G401 (cell line): Measurements from ENCODE around the gene KLC1. TPM values are rescaled to one million over a fixed set of nuclear protein-coding genes. Genes with fewer than 3 reads are reported as not detected.
A peak's percentile ranks its signal among the peaks of the same experiment; 100 is the strongest.

ENCODE experiments used
- DNase-seq: peaks from one replicate; pipeline ENCODE4 v3.0.0-alpha.2; 2015; ENCODE audit warnings: low spot score
- in situ Hi-C: cut with HindIII; loops from 2 replicates; pipeline ENCODE4 v1.10.0; 2016; ENCODE audit warnings: low sequenced_read_pairs, mixed read lengths
- total RNA-seq: library from RNA; depleted of rRNA; stranded (reverse); fragments of >200 nt; shearing (Covaris generic); gene quantifications from 2 replicates; pipeline ENCODE4 v1.2.3, GENCODE V29; 2014

KLC1 gene
- total RNA-seq, 1 experiment from 2014 or later, result 184 TPM

DNA sequence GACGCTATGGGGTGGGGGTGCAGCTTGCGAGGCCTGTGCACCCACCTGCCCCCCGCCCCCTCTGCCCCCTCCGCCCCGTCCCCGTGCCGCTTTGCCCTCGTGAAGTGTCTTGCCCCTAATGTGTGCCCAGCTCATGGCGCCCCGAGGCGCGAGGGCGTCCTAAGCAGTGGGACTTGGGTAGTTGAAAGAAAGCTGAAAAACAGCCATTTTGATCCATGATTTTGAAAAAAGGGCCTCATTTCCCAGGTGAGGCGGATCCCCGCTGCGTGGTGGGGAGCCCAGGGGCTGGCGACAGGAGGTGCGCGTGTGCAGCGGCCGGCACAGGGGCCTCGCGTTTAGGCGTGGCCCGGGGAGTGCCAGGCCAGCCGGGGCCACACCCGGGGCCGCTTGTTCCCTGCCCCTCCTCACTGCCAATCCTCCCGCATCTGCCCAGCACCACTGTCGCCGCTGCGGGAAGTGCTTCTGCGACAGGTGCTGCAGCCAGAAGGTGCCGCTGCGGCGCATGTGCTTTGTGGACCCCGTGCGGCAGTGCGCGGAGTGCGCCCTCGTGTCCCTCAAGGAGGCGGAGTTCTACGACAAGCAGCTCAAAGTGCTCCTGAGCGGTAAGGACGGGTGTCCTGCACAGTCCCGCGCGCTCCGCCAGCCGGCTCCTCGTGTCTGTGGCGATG is 98.4 kb downstream of the KLC1 start:
- in situ Hi-C loops, result no loop called here
- DNase-seq, result no peak

DNA sequence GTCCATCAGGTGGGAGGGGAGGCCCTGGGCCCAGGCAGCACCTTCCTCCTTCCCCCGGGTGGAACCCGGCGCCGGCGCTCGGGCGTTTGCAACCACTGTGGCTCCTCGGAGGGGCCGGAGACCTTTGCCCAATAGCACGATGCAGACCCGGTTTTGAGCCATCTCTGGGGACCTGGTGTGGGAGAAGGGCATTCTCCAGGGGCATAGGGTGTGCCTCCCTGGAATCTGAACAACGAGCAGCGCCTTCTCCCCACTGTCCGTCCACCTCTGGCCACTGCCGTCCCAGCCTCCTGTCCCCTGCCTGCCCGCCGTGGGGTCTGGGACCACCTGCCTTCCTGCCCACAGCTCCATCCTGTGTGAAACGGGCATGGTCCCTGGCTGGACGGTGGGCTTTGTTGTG is 99.1 kb downstream of the KLC1 start:
- DNase-seq, result no peak
- in situ Hi-C loops, result no loop called here

DNA sequence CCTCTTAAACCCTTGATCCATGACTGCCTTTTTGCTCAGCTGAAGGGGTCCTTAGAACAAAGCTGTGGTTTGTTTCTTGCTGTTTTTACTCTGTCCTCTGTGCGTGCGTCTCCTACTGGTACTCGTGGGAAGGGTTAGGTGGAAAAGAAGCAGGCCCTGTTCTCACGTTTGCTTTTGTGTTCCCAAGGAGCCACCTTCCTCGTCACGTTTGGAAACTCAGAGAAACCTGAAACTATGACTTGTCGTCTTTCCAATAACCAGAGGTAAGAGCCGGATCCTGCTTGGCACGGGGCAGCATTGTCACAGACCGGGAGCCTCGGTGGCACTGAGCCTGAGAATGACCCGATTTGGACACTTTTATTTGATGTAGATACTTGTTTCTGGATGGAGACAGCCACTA is 99.7 kb downstream of the KLC1 start:
- in situ Hi-C loops, result no loop called here
- peak; percentile 42 for DNase-seq

DNA sequence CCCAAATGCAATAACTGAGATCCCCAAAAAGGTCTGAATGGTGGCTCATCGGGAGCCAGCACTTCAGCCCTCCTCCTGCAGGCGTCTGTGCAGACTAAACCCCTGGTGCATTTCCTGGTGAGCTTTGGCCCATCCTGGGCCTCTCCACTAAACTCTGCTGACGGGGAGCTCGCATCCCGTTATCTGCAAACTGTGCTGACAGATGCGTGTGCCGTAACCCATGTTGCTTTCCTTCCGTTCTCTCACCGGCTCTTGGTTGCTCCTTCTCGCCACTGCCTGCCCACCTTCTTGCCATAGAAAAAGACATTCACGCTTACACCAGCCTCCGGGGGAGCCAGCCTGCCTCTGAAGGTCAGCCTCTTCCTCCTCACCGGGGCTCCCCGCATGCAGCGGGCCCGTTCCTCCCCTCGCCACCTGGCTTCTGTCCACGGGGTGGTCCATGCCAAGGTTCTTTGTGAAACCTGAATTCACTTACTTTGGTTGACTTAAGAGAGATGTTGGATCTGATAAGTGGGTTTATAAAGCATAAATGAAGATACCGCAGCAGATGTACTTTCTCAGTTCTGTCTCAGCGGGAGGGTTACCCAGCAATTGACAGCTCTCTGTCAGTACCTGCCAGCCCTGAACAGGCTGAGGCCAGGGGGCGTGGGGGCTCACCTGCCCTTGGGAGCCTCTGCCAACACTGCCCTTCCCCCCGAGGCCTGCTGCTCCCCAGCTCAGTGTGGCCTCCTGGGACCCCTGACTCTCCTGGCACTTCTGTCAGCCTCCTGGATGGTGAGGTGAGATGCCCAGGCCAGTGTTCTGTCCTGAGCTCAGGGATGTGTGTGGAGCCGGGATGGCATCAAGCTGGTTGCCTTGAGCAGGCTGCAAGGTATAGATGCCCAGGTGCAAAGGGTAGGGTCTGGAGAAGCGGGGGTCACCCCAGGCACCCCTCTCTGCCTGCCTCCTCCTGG is 100.8 kb downstream of the KLC1 start:
- no peak for DNase-seq
- in situ Hi-C loops, result no loop called here

DNA sequence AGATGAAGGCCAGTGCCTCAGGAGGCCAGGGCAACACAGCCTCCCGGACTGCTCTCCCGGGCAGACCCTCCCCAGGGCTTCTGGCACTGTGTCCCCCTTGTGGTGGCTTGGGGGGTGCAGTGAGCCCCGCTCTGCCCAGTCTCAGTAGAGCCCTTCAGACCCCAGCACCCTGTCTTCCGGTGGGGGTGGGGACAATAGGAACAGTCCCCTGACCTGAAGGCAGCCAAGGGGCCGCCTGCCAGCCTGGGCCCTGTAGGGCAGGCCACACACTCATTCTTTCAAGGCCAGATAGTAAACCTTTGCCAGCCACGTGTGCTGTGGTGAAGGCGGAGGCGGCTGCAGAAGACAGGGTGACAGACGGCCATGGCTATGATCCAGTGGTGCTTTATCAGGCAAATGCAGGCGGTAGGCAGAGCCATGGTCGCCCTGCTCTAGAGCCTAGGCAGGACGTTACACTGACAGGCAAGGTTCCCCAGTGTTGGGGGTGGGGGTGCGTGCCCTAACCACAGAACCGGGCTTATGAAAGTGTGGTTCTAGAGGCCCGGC is 101.6 kb downstream of the KLC1 start:
- peak; percentile 51 for DNase-seq
- in situ Hi-C loops, result no loop called here

DNA sequence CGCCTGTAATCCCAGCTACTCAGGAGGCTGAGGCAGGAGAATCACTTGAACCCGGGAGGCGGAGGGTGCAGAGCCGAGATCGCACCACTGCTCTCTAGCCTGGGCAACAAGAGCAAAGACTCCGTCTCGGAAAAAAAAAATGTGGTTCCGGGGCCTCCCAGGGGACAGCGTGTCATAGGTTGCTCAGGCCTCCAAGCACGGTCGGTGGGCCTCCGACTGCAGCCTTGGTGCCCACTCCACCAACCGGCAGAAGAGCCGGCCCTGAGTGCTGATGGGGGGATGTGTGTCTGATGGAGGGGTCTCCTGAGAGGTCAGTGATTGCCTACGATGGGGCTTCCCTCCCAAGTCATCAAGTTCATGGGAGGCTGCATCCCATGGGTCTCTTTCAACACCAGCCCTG is 102.5 kb downstream of the KLC1 start:
- no peak for DNase-seq
- in situ Hi-C loops, result no loop called here

DNA sequence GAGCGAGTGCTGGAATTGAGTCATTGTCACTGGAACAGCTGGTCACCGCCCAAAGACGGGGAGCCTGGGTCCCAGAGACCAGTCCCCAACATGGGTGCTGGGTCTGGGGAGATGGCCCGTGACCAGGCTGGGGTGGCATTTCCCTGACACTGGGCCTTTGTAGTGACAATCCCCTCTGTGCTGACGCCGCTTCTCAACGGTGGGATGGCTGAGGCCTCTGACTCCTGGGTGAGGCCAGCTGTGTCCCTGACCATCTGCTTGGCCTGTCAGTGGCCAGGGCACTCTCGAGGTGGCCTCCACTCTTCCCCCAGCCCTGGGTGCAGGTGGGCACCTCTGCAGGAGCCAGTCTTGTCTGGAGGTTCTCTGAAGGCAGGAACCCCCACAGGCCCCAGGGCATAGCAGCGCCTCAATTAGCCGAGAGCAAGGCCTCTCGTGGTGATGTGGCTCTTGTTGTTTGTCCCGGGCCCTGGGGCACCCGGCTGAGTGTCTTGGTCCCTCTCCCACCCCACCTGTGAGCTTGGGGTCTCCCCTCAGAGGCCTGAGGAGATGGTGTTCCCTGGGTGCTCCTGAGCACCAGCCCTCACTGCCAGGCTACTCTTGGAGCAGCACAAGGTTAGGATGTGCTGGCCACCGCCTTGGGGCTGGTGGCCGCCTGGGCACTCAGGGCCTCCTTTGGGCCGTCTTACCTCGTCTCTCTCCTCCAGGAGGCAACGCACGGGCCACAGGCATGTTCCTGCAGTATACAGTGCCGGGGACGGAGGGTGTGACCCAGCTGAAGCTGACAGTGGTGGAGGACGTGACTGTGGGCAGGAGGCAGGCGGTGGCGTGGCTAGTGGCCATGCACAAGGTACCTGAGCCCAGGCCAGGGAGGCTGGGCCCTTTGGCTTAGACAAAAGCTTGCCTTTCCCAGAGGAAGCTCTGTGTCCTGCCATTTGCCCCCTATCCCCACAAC is 103.2 kb downstream of the KLC1 start:
- in situ Hi-C loops, result no loop called here
- DNase-seq, result no peak

DNA sequence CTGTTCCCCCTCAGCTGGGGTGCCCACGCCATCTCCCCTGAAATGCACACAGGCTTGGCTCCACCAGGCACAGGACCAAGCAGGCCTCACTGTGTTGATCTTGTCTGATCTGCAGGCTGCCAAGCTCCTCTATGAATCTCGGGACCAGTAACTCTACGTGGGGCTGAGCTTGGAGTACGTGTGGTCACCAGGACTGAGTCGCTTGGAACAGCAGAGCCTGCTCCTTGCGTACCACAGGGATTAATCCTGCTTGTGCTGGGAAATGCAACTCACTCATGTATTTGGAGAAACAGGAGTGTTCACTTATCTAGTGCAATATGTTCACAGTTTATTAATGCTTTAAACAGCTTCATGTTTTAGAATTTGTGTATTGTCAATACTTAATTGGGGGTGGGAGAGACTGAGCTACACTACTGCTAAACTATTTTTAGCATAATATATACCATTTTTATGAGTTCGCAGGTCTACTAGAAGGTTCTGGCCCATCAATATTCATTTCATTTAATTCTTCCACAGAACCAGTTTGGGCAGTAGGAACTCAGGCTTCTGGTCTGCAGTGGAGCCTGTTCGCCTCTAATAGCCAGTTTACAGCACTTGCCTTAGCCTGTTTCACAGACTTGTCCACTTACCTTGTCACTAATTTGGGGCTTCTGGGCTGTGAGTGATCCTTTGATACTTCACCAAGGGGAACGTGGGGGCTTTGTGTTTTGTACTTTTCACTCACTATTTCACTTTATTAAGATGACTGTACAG is 104.0 kb downstream of the KLC1 start:
- in situ Hi-C loops, result no loop called here
- DNase-seq, result no peak

DNA sequence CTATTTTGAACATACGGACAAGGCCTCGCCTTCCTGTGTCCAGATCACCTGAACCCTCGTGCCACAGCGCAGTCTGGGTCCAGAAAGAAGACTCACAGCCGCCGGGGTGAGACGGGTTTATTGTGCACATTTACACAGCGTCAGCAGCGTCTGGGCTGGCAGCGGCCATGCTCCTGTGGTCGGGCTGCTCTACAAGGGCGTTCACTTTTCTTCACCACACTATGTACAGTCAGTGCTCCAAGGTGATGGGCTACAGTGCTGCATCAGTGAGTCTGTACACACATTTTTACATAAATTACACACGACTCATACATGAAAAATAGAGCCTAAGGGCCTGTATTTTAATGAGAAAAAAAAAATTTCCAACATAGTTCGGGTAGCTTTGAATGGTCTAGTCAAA is 104.6 kb downstream of the KLC1 start:
- DNase-seq, result no peak
- in situ Hi-C loops, result no loop called here

DNA sequence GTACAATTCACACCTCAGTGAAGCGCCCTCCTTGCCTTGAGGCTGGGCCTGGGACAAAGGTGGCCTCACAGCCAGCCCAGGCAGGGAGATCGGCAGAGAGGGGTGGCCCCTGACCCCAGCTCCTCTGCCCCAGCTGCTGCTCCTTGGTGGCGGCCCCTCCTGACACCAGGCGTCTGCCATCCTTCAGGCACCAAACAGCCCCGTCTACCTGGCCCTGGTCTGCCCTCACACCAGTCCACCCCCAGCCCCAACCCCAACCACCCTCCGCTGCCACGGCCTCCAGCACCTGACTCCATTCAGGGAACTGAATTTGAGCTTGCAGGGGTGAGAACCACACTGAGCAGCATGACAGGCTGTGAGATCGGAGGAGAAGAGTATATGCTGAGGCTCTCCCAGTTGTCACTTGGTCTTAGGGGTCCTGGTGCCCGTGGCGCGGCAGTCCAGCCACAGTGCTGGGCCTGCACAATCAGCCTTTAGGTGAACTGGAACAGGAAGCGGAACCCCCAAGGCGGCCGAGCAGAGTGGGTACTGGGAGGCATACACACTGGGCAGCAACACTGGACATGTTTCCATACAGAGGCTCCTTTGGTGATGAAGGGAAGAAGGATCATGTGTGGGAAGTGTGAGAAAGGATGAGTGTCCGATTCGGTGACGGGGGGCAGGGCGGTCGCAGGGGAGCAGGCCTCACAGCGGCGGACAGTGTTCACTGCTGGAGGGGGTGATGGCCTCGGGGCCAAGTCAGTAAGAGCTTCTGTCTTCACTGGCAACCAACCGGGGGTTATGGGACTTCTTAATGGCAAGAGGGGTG is 105.3 kb downstream of the KLC1 start:
- in situ Hi-C loops, result no loop called here
- no peak for DNase-seq

DNA sequence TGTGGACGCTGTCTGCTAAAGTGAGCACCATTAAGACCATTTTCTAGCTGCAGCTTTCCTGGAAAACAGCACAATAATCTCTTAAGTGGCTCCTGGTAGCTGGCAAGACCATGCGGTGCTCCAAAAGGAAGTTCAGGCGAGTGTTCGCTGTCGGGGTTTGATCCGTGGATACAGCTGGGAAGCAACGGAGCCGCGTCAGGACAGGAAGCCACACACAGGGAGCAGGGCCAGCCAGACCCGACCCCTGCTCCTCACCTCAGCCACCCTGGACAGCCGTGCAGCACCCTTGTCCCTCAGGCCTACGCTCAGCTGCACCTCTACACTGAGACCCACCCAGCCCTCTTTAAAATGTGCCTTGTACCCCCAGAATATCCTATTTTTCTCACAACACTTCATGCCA is 106.0 kb downstream of the KLC1 start:
- in situ Hi-C loops, result no loop called here
- DNase-seq, result no peak

DNA sequence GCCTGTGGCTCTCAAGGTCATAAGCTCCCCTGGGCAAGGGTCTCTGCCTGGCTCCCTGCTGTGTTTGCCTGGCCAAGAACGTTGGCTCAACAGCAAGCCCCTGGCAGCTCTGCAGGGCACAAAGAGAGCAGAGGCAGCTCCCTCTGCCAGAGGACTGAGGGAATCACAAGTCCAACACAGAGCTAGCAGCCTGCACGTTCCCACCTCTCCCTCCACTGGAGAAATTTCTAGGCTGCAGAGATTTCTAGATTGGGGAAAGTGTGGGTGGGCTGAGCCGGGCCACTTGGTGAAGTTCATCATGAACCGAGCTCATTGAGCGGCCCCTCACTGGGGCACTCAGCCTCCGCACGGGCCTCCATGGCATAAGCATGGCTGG is 106.4 kb downstream of the KLC1 start:
- no peak for DNase-seq
- in situ Hi-C loops, result no loop called here

DNA sequence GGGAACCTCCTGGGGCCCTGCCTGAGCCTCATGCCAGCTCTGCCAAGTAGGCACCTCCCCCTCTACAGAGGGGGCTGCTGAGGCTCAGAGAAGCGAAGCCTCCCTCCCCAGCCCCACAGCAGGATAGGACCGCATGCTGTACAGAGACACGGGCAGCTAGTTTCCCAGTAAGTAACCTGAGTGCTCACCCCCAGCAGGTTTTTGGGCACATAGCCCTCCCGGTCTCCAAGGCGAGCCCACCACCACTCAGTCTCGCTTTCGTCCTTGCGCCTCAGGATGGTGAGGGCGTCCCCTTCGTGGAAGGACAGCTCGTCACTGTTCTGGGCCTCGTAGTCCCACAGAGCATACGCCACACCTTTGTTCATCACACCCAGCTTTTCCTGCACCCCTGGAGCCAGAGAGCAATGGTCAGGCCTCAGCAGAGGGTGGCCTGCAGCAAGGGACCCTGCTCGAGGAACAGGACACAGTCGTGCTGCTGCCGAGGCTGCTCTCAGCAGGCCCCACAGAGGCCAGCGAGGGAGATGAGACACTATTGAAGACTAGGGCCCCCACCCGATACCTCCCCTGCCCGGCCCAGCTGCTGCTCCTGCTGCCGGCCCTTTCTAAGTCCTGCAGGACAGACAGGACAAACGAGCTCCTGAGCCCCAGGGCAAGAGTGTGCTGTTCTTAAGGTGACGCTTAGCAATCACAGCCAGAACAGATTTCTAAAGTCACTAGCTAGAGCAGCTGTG is 107.0 kb downstream of the KLC1 start:
- in situ Hi-C loops, result no loop called here
- DNase-seq, result no peak

DNA sequence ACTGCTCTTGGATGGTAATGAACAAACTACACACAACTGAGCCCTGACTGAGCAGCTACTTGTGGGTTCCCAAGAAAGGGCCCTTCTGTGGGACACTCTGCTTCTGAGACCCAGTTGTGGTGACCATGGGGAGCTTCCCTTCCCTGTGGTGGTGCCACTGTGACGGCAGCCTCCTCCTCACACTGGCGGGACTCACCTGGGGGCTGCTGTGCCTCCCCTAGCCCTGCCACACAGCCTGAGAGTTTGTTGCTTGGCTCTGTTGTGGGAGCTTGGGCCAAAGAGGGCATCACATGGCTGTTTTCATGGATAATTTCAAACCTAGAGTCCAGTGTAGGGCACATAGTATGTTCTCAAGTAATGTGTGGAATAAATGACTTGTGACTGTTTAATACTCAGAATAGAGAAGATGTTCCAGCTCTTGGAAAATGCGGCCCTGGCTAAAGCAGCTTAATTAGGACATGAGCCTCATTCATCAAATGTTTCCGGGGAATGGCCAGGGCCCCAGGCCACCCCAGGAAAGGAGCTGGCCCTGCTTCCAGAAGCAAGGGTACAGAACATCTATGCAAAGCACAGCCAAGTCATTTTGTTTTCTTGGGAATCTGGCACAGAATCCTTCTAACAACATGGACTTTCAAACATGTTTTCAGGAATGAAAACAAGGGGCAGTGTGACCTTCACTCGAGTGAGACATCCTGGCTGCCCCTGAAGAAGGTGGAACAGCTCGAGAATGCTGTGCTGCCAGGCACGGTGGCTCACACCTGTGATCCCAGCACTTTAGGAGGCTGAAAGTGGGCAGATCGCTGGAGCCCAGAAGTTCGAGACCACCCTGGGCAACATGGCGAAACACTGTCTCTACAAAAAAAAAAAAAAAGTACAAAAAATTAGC is 107.8 kb downstream of the KLC1 start:
- in situ Hi-C loops, result no loop called here
- peak; percentile 50 for DNase-seq

DNA sequence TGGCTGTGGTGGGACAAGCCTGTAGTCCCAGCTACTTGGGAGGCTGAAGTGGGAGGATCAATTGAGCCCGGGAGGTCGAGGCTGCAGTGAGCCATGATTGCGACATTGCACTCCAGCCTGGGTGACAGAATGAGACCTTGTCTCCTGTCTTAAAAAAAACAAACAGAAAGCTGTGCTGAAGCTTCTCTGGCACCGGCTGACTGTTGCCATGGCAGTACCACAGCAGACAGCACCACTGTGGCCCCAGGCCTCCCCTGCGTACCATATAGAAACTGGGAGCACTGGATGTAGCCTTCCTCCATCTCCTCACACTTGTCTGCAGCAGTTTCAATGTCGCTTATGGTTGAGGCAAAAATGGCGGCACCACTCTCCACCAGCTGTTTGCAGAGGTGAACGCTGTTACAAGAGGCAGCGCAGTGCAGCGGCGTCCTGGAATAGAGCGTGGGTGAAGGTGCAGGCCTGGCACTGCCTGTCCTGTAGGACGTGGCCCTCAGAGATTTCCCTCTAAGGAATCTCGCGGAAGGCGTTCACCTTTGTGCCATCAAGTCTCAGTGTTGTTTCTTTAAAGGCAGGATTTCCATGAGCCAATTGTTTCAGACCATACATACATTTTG is 108.5 kb downstream of the KLC1 start:
- no peak for DNase-seq
- in situ Hi-C loops, result no loop called here

DNA sequence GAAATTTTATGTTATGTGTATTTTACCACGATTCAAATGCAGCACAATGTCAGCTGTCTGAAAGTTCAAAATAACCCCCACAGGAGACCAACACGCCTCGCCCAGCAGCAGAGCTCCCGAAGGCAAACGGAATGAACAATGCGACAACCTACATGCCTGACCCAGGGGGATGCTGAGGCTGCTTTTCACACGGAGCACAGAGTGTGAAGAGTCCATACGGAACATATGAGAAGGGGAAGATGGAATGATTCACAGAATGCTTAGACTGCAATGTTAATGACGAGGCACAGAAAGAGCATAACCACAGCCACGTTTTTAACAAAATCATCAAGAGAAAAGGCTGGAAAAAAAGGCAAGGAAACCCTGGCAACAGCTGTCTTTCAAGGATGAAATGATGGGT is 109.2 kb downstream of the KLC1 start:
- in situ Hi-C loops, result no loop called here
- DNase-seq, result no peak
